C4-2B (cell line): ENCODE measurements around the gene GJB4.

Source experiments
- ZFX ChIP-seq: fragments of 450-650 bp; IDR thresholded peaks from 2 replicates; pipeline ENCODE4 v1.6.1; 2017
- TF ChIP-seq, protein P1 (sequence below): fragments of 450-650 bp; conservative IDR thresholded peaks from 2 replicates; pipeline ENCODE4 v1.5.1; 2017; ENCODE audit warnings: mild to moderate bottlenecking

- TF ChIP-seq, protein P1, sequence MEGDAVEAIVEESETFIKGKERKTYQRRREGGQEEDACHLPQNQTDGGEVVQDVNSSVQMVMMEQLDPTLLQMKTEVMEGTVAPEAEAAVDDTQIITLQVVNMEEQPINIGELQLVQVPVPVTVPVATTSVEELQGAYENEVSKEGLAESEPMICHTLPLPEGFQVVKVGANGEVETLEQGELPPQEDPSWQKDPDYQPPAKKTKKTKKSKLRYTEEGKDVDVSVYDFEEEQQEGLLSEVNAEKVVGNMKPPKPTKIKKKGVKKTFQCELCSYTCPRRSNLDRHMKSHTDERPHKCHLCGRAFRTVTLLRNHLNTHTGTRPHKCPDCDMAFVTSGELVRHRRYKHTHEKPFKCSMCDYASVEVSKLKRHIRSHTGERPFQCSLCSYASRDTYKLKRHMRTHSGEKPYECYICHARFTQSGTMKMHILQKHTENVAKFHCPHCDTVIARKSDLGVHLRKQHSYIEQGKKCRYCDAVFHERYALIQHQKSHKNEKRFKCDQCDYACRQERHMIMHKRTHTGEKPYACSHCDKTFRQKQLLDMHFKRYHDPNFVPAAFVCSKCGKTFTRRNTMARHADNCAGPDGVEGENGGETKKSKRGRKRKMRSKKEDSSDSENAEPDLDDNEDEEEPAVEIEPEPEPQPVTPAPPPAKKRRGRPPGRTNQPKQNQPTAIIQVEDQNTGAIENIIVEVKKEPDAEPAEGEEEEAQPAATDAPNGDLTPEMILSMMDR = no peak
- no peak for TF ChIP-seq ZFX
These were observed 20.0 kb downstream of the GJB4 start for GRCh38 chr1:34779526-34779925.
